ENCODE results near the gene MSMP.

DNA sequence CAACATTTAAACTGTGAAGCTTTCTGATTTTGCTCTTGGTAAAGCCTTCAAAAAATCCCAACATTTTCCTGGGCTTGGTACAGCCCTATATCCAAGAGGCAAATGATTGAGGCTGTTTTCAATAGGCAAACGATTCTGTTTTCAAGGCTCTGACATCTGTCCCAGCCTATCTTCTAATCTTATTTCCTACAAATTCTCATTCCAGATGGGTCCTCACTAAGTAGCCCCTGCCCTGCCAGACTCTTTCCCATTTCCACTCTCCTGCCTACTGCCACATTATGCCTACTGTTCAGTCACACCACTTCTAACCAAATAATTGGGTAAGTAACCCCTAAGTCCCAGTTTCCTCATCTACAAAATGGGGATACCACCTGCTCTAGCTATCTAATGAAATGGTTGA lies 8.5 kb downstream of the MSMP start:
- TF ChIP-seq POLR2A (IDR thresholded peaks at IDR 0.05), result no peak
- TF ChIP-seq, protein P1, sequence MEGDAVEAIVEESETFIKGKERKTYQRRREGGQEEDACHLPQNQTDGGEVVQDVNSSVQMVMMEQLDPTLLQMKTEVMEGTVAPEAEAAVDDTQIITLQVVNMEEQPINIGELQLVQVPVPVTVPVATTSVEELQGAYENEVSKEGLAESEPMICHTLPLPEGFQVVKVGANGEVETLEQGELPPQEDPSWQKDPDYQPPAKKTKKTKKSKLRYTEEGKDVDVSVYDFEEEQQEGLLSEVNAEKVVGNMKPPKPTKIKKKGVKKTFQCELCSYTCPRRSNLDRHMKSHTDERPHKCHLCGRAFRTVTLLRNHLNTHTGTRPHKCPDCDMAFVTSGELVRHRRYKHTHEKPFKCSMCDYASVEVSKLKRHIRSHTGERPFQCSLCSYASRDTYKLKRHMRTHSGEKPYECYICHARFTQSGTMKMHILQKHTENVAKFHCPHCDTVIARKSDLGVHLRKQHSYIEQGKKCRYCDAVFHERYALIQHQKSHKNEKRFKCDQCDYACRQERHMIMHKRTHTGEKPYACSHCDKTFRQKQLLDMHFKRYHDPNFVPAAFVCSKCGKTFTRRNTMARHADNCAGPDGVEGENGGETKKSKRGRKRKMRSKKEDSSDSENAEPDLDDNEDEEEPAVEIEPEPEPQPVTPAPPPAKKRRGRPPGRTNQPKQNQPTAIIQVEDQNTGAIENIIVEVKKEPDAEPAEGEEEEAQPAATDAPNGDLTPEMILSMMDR (IDR thresholded peaks at IDR 0.05), result no peak

Measured in Peyer's patch (tissue), 4 donors.